SK-N-SH (cell line): ENCODE results near the gene G3BP2. TPM values are rescaled to one million over a fixed set of nuclear protein-coding genes. Genes with fewer than 3 reads are reported as not detected.

Experiments used
- CTCF ChIA-PET: fragments of 300-600, 350-600 bp; formaldehyde crosslinking; extraction: SDS; loops from one replicate; lab custom pipeline; 2021; lab: Yijun Ruan, JAX
- POLR2A ChIA-PET: fragments of 350-600 bp; sonication (Branson Sonifier 250); formaldehyde crosslinking; extraction: SDS; loops from one replicate; lab custom pipeline; 2020; ENCODE audit warnings: antibody characterized with exemption, inconsistent platforms; lab: Yijun Ruan, JAX
- DNase-seq: peaks from one replicate; pipeline ENCODE4 v3.0.0; 2012
- H2AFZ ChIP-seq: fragments of 200-600 bp; sonication (generic); 2 replicates; pipeline ENCODE4 v1.8.1; 2016; ENCODE audit warnings: antibody characterized with exemption, mild to moderate bottlenecking, low read depth
- H3F3A ChIP-seq: fragments of 200-600 bp; sonication (generic); replicated peaks from 2 replicates; pipeline ENCODE3; 2016; ENCODE audit warnings: antibody characterized with exemption, mild to moderate bottlenecking; ENCODE audit not compliant: insufficient read depth
- H3K27ac ChIP-seq, 2 experiments: fragments of 200-500 bp in 1 of 2; fragments of 200-600 bp in 1 of 2; sonication (Bioruptor generic) in 1 of 2; sonication (generic), shearing (Covaris generic) in 1 of 2; 2 replicates each; pipeline versions ENCODE4 v1.5.1 to v1.6.1; 2014 to 2016; ENCODE audit warnings: low read depth in 2 of 2, inconsistent platforms in 1 of 2, low read length in 1 of 2, mild to moderate bottlenecking in 1 of 2, mixed read lengths in 1 of 2
- H3K27me3 ChIP-seq: fragments of 200-600 bp; sonication (generic), shearing (Covaris generic); 2 replicates; pipeline ENCODE4 v1.6.1; 2016; ENCODE audit warnings: mixed run types; ENCODE audit not compliant: insufficient read depth
- H3K36me3 ChIP-seq, 2 experiments: fragments of 200-500 bp in 1 of 2; fragments of 200-600 bp in 1 of 2; sonication (Bioruptor generic) in 1 of 2; sonication (generic) in 1 of 2; replicated peaks in 1 of 2; 2 replicates each; pipeline versions ENCODE3 to v1.5.1; 2014 to 2016; ENCODE audit warnings: low read length in 1 of 2, mild to moderate bottlenecking in 1 of 2; ENCODE audit not compliant: insufficient read depth in 2 of 2, control insufficient read depth in 1 of 2
- H3K4me1 ChIP-seq, 2 experiments: fragments of 200-500 bp in 1 of 2; fragments of 200-600 bp in 1 of 2; sonication (Bioruptor generic) in 1 of 2; sonication (generic), shearing (Covaris generic) in 1 of 2; 2 replicates each; pipeline versions ENCODE4 v1.5.1 to v1.6.1; 2014 to 2016; ENCODE audit warnings: low read depth in 1 of 2, low read length in 1 of 2, mixed run types in 1 of 2; ENCODE audit not compliant: insufficient read depth in 2 of 2, control insufficient read depth in 1 of 2
- H3K4me2 ChIP-seq: fragments of 200-600 bp; sonication (generic), shearing (Covaris generic); 2 replicates; pipeline ENCODE4 v1.6.1; 2017; ENCODE audit warnings: mixed run types
- H3K4me3 ChIP-seq, 2 experiments: fragments of 200-500 bp in 1 of 2; fragments of 200-600 bp in 1 of 2; sonication (Bioruptor generic) in 1 of 2; sonication (generic), shearing (Covaris generic) in 1 of 2; 2 replicates each; pipeline versions ENCODE4 v1.5.1 to v1.8.1; 2014 to 2016; ENCODE audit warnings: low read depth in 2 of 2, inconsistent platforms in 1 of 2, low read length in 1 of 2, mild to moderate bottlenecking in 1 of 2, mixed read lengths in 1 of 2, moderate library complexity in 1 of 2
- H3K79me2 ChIP-seq: fragments of 200-600 bp; sonication (generic); 2 replicates; pipeline ENCODE4 v1.8.1; 2017; ENCODE audit warnings: mild to moderate bottlenecking; ENCODE audit not compliant: insufficient read depth
- H3K9ac ChIP-seq: fragments of 200-600 bp; sonication (generic); 2 replicates; pipeline ENCODE4 v1.6.1; 2017; ENCODE audit warnings: mixed run types
- H3K9me2 ChIP-seq: fragments of 200-600 bp; sonication (generic); 2 replicates; pipeline ENCODE4 v1.6.1; 2017; ENCODE audit warnings: mixed run types
- H3K9me3 ChIP-seq: fragments of 200-600 bp; sonication (generic); 2 replicates; pipeline ENCODE4 v1.6.1; 2017; ENCODE audit warnings: mixed run types, mild to moderate bottlenecking, moderate library complexity
- H4K20me1 ChIP-seq: fragments of 200-600 bp; sonication (generic); 2 replicates; pipeline ENCODE4 v1.6.1; 2017; ENCODE audit warnings: mild to moderate bottlenecking, mixed run types; ENCODE audit not compliant: insufficient read depth
- EP300 ChIP-seq, 2 experiments: IDR thresholded peaks; 2 replicates each; pipeline versions ENCODE4 v1.4.0 to v1.6.1; 2012; ENCODE audit warnings: borderline replicate concordance in 1 of 2, low read depth in 1 of 2, low read length in 1 of 2
- EZH2phosphoT487 ChIP-seq: fragments of 200-600 bp; sonication (generic); IDR thresholded peaks from 2 replicates; pipeline ENCODE4 v1.6.1; 2017; ENCODE audit warnings: low read depth, mixed run types, mild to moderate bottlenecking, antibody characterized with exemption, moderate library complexity, borderline replicate concordance
- GABPA ChIP-seq: IDR thresholded peaks from 2 replicates; pipeline ENCODE4 v1.4.0; 2012; ENCODE audit warnings: low read depth, mild to moderate bottlenecking
- MEF2A ChIP-seq: IDR thresholded peaks from 2 replicates; pipeline ENCODE4 v1.4.0; 2012; ENCODE audit warnings: low read depth, borderline replicate concordance
- NFIC ChIP-seq: IDR thresholded peaks from 2 replicates; pipeline ENCODE4 v1.4.0; 2012; ENCODE audit warnings: borderline replicate concordance
- NRF1 ChIP-seq: IDR thresholded peaks from 2 replicates; pipeline ENCODE4 v1.6.1; 2012; ENCODE audit warnings: low read depth, mild to moderate bottlenecking, low read length
- POLR2AphosphoS5 ChIP-seq: IDR thresholded peaks from 2 replicates; pipeline ENCODE4 v1.6.1; 2012; ENCODE audit warnings: low read depth, low read length
- RCOR1 ChIP-seq: fragments of 150-350 bp; IDR thresholded peaks from 2 replicates; pipeline ENCODE4 v1.6.1; 2017; ENCODE audit warnings: antibody characterized with exemption, low read length
- SIN3A ChIP-seq: IDR thresholded peaks from 2 replicates; pipeline ENCODE4 v1.6.1; 2012; ENCODE audit warnings: low read depth, mild to moderate bottlenecking, low read length, moderate library complexity, borderline replicate concordance
- SMC3 ChIP-seq: IDR thresholded peaks from 2 replicates; pipeline ENCODE4 v1.6.1; 2012; ENCODE audit warnings: low read depth, low read length, improper control_type of control experiment
- TCF12 ChIP-seq: IDR thresholded peaks from 2 replicates; pipeline ENCODE4 v1.4.0; 2012
- TEAD4 ChIP-seq: IDR thresholded peaks from 2 replicates; pipeline ENCODE4 v1.4.0; 2012; ENCODE audit warnings: mild to moderate bottlenecking, borderline replicate concordance; ENCODE audit not compliant: insufficient read depth
- USF2 ChIP-seq: fragments of 150-350 bp; IDR thresholded peaks from 2 replicates; pipeline ENCODE4 v1.6.1; 2017; ENCODE audit warnings: antibody characterized with exemption, low read length, low read depth, borderline replicate concordance
- WGBS: methylation state at CpG from one replicate; pipeline ENCODE4 v1.1.6; 2017; ENCODE audit warnings: low lambda C conversion rate; 5-methylcytosine and 5-hydroxymethylcytosine counted together
- polyA plus RNA-seq, 3 experiments: library from polyadenylated mRNA; depleted of rRNA; stranded (reverse); fragments of >200 nt; gene quantifications; 2 replicates each; pipeline ENCODE4 v1.2.3, GENCODE V29; 2012
- TF ChIP-seq, protein P1 (sequence below): IDR thresholded peaks from 2 replicates; pipeline ENCODE4 v1.4.0; 2012; ENCODE audit warnings: low read depth, borderline replicate concordance
- TF ChIP-seq, protein P2 (sequence below): fragments of 200-600 bp; sonication (generic); IDR thresholded peaks from 2 replicates; pipeline ENCODE4 v1.6.1; 2017; ENCODE audit warnings: antibody characterized with exemption, mild to moderate bottlenecking, moderate library complexity

The G3BP2 gene
- polyA plus RNA-seq, 1 of the 3 experiments (the other 2 are of a cell fraction) = 35.9 TPM

DNA sequence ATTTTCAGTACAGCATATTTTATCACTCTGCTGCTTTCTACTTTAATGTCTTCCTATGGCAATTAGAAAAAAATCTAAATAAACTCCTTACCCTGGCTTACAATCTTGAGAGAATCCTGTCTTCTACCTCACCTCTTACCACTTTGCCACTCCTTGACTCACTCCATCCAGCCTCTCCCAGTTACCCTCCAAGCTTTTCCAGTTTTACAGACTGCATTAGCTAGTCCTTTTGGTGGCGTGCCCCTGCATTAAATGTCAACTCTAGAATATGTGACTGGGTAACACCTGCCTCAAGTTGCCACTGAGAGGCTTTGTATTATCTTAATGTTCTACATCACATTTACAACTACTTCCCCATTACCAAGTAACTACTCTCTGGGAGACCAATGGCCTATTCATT lies 35.4 kb downstream of the G3BP2 start:
- DNase-seq = no peak
- WGBS = 95% methylated on average over 1 of the region's 1 CpG
- TF ChIP-seq TEAD4 = no peak
- no peak for TF ChIP-seq NFIC
- TF ChIP-seq SIN3A = no peak
- TF ChIP-seq MEF2A = no peak
- no peak for TF ChIP-seq SMC3
- no peak for TF ChIP-seq POLR2AphosphoS5
- no peak for TF ChIP-seq EP300 (IDR thresholded peaks at IDR 0.05; ENCODE audit: borderline replicate concordance in 1 of 2, low read depth in 1 of 2, low read length in 1 of 2)
- TF ChIP-seq, protein P1, sequence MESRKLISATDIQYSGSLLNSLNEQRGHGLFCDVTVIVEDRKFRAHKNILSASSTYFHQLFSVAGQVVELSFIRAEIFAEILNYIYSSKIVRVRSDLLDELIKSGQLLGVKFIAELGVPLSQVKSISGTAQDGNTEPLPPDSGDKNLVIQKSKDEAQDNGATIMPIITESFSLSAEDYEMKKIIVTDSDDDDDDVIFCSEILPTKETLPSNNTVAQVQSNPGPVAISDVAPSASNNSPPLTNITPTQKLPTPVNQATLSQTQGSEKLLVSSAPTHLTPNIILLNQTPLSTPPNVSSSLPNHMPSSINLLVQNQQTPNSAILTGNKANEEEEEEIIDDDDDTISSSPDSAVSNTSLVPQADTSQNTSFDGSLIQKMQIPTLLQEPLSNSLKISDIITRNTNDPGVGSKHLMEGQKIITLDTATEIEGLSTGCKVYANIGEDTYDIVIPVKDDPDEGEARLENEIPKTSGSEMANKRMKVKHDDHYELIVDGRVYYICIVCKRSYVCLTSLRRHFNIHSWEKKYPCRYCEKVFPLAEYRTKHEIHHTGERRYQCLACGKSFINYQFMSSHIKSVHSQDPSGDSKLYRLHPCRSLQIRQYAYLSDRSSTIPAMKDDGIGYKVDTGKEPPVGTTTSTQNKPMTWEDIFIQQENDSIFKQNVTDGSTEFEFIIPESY = no peak
- TF ChIP-seq NRF1 = no peak
- TF ChIP-seq USF2 = no peak
- TF ChIP-seq, protein P2, sequence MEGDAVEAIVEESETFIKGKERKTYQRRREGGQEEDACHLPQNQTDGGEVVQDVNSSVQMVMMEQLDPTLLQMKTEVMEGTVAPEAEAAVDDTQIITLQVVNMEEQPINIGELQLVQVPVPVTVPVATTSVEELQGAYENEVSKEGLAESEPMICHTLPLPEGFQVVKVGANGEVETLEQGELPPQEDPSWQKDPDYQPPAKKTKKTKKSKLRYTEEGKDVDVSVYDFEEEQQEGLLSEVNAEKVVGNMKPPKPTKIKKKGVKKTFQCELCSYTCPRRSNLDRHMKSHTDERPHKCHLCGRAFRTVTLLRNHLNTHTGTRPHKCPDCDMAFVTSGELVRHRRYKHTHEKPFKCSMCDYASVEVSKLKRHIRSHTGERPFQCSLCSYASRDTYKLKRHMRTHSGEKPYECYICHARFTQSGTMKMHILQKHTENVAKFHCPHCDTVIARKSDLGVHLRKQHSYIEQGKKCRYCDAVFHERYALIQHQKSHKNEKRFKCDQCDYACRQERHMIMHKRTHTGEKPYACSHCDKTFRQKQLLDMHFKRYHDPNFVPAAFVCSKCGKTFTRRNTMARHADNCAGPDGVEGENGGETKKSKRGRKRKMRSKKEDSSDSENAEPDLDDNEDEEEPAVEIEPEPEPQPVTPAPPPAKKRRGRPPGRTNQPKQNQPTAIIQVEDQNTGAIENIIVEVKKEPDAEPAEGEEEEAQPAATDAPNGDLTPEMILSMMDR = no peak
- no peak for TF ChIP-seq RCOR1
- TF ChIP-seq TCF12 = no peak
- TF ChIP-seq GABPA = no peak
- no peak for TF ChIP-seq EZH2phosphoT487
- Histone ChIP-seq H4K20me1 (no peaks in the 10 kb centered on the region), H3K9me3 (no peaks in the 10 kb centered on the region), H3K9me2 (no peaks in the 10 kb centered on the region), H3K36me3 (peaks cover 15 to 22% of the 10 kb centered on the region in 2 experiments), H3K4me1 (no peaks in the 10 kb centered on the region), H3K4me3 (no peak overlapping the region), H3K27me3 (no peaks in the 10 kb centered on the region), H3K79me2 (no peaks in the 10 kb centered on the region), H3K27ac (no peak overlapping the region), H3K9ac (no peak overlapping the region), H3F3A (peaks cover 8% of the 10 kb centered on the region), H2AFZ (no peak overlapping the region), H3K4me2 (no peak overlapping the region)
- POLR2A ChIA-PET = no interaction called here
- CTCF ChIA-PET = interaction anchor here (1.2 kb wide), 1 partner anchor 86 kb away, joined by 3 read pairs; the partner anchor contains the start of gene USO1
